ENCODE data around the gene PLA2G4C. TPM values are rescaled to one million over a fixed set of nuclear protein-coding genes. Genes with fewer than 3 reads are reported as not detected.

PLA2G4C gene
- polyA plus RNA-seq, 3 donors: 3.8 to 14.5 (median 8.5) TPM

DNA sequence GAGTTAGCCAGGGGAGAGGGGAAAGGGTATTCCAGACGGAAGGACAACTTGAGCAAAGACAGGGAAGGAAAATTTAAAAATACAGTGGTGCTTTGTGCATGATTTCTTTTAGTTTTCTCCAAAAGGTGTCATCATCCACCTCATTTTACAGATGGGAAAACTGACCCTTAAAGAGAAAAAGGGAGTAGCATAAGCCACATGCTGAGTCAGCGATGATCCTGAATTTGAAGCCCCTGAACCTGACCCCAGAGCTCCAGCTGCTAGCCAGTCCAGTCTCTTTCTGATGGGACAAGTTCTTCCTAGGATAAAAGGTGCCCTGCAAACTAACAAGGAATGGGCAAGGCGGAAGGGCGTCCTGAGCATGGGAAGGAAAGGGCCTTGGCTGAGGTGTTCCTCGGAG is 77.0 kb downstream of the PLA2G4C start:
- no peak for TF ChIP-seq CTCF (IDR thresholded peaks at IDR 0.05)
- H3K4me1 ChIP-seq (ENCODE audit: control insufficient read depth in 1 of 2, insufficient read depth in 2 of 2, low read length in 2 of 2): no peaks in the 10 kb centered on the region
- Mint-ChIP-seq H3K36me3 (no peaks in the 10 kb centered on the region), H3K9me3 (peaks cover 2 to 19% (median 10%) of the 10 kb centered on the region in 7 donors), H3K4me1 (no peaks in the 10 kb centered on the region), H3K4me3 (no peak overlapping the region), H3K27ac (no peak overlapping the region), H3K27me3 (ENCODE audit: low read depth in 3 of 3) (peaks cover 3 to 8% (median 7%) of the 10 kb centered on the region in 3 donors)
- DNase-seq: no peak
- no peak overlapping the region for H3K4me3 ChIP-seq (replicated peaks in 1 of 3; ENCODE audit: low read depth in 2 of 3, low read length in 3 of 3)
- H3K36me3 ChIP-seq (replicated peaks in 1 of 2; ENCODE audit: control insufficient read depth in 1 of 2, insufficient read depth in 2 of 2, low read length in 2 of 2): no peaks in the 10 kb centered on the region
- 82% methylated on average over 4 of the region's 5 CpGs for WGBS (ENCODE audit: insufficient coverage)
- H3K27ac ChIP-seq (ENCODE audit: low read depth in 1 of 2, low read length in 2 of 2): no peak overlapping the region
- no peaks in the 10 kb centered on the region for H4K20me1 ChIP-seq (ENCODE audit: insufficient read depth, low read length)
- H3K9ac ChIP-seq (ENCODE audit: insufficient read depth, low read length, poor library complexity, severe bottlenecking): no peak overlapping the region
- peaks cover 0 to 2% of the 10 kb centered on the region in 2 donors for H3K27me3 ChIP-seq (ENCODE audit: control insufficient read depth in 2 of 2, insufficient read depth in 2 of 2, low read length in 2 of 2)
- intact Hi-C loops (cut with micrococcal nuclease): no loop called here
- no peak overlapping the region for H3K4me2 ChIP-seq (replicated peaks; ENCODE audit: extremely low read depth, low read length, poor library complexity, severe bottlenecking)
- H2AFZ ChIP-seq (ENCODE audit: insufficient read depth, low read depth, low read length, poor library complexity, severe bottlenecking): no peak overlapping the region
- no peaks in the 10 kb centered on the region for H3K79me2 ChIP-seq (ENCODE audit: insufficient read depth, low read length)
- H3K9me3 ChIP-seq (replicated peaks in 1 of 2; ENCODE audit: control insufficient read depth in 1 of 2, insufficient read depth in 1 of 2, low read length in 2 of 2): peaks cover 12 to 14% of the 10 kb centered on the region in 2 donors

DNA sequence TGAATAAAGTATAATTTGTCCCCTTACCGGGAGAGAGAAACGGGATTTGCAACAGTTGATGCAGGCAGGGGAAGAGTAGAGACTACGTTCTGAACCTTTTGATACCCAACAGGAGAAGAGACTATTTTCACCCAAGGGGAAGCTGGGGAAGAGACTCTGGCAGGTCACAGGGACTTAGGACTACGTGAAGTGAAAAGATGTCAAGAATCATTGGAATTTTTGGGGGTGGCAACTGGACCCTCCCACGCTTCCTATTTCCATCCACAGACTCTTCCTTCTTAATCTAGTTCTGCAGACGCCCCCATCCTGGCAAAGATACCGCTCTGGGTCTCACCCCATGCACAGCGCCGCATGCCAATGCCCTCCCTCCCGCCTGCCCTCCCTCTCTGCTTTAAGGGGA is 80.5 kb downstream of the PLA2G4C start:
- no peak overlapping the region for H3K4me3 Mint-ChIP-seq
- no peaks in the 10 kb centered on the region for H3K36me3 Mint-ChIP-seq
- H3K4me1 ChIP-seq (ENCODE audit: control insufficient read depth in 1 of 2, insufficient read depth in 2 of 2, low read length in 2 of 2): no peaks in the 10 kb centered on the region
- H3K4me3 ChIP-seq (replicated peaks in 1 of 3; ENCODE audit: low read depth in 2 of 3, low read length in 3 of 3): no peak overlapping the region
- no peak for TF ChIP-seq CTCF (IDR thresholded peaks at IDR 0.05)
- H3K4me2 ChIP-seq (replicated peaks; ENCODE audit: extremely low read depth, low read length, poor library complexity, severe bottlenecking): no peak overlapping the region
- 76% methylated on average over 7 of the region's 10 CpGs for WGBS (ENCODE audit: insufficient coverage)
- no peaks in the 10 kb centered on the region for H3K4me1 Mint-ChIP-seq
- intact Hi-C loops (cut with micrococcal nuclease): no loop called here
- peaks cover 3 to 14% (median 6%) of the 10 kb centered on the region in 3 donors for H3K27me3 Mint-ChIP-seq (ENCODE audit: low read depth in 3 of 3)
- no peak overlapping the region for H3K27ac ChIP-seq (ENCODE audit: low read depth in 1 of 2, low read length in 2 of 2)
- H2AFZ ChIP-seq (ENCODE audit: insufficient read depth, low read depth, low read length, poor library complexity, severe bottlenecking): no peak overlapping the region
- H3K9ac ChIP-seq (ENCODE audit: insufficient read depth, low read length, poor library complexity, severe bottlenecking): no peak overlapping the region
- peaks cover 0 to 3% (median 0%) of the 10 kb centered on the region in 7 donors for H3K9me3 Mint-ChIP-seq
- DNase-seq: no peak
- no peaks in the 10 kb centered on the region for H3K79me2 ChIP-seq (ENCODE audit: insufficient read depth, low read length)
- H3K27ac Mint-ChIP-seq: no peak overlapping the region
- no peaks in the 10 kb centered on the region for H3K9me3 ChIP-seq (replicated peaks in 1 of 2; ENCODE audit: control insufficient read depth in 1 of 2, insufficient read depth in 1 of 2, low read length in 2 of 2)
- no peaks in the 10 kb centered on the region for H3K36me3 ChIP-seq (replicated peaks in 1 of 2; ENCODE audit: control insufficient read depth in 1 of 2, insufficient read depth in 2 of 2, low read length in 2 of 2)
- peaks cover 0 to 4% of the 10 kb centered on the region in 2 donors for H3K27me3 ChIP-seq (ENCODE audit: control insufficient read depth in 2 of 2, insufficient read depth in 2 of 2, low read length in 2 of 2)
- H4K20me1 ChIP-seq (ENCODE audit: insufficient read depth, low read length): no peaks in the 10 kb centered on the region
